Hematopoietic multipotent progenitor cell treated with erythropoietin and hydrocortisone succinate and interleukin-3 and kit ligand, for 6 days (in vitro differentiated cells): ENCODE results near the gene TBC1D1.

Experiments used
- DNase-seq: peaks from one replicate; pipeline ENCODE4 v3.0.0-alpha.2; 2015

Gene TBC1D1

GRCh38 chr4:38111717-38112116, 220.8 kb downstream of the TBC1D1 start:
- no peak for DNase-seq

- no peak for DNase-seq
Measured at GRCh38 chr4:38113132-38113531, 222.2 kb downstream of the TBC1D1 start.

DNA sequence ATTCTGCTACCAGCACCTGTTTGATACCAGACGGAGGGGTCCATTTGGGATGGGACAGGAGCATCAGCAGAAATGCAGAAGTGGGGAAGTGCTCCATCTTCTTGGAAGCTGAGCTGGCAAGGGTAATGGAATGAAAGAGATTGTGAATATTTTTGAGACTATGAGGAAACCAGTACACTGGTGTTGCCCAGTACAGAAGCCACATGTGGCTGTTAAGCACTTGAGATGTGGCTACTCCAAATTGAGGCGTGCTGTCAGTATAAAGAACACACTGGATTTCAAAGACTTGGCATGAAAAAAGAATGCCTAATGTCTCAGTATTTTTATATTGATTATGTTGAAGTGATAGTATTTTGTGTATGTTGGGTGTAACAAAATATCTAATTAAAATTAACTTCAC, 222.7 kb downstream of the TBC1D1 start:
- DNase-seq = no peak

DNA sequence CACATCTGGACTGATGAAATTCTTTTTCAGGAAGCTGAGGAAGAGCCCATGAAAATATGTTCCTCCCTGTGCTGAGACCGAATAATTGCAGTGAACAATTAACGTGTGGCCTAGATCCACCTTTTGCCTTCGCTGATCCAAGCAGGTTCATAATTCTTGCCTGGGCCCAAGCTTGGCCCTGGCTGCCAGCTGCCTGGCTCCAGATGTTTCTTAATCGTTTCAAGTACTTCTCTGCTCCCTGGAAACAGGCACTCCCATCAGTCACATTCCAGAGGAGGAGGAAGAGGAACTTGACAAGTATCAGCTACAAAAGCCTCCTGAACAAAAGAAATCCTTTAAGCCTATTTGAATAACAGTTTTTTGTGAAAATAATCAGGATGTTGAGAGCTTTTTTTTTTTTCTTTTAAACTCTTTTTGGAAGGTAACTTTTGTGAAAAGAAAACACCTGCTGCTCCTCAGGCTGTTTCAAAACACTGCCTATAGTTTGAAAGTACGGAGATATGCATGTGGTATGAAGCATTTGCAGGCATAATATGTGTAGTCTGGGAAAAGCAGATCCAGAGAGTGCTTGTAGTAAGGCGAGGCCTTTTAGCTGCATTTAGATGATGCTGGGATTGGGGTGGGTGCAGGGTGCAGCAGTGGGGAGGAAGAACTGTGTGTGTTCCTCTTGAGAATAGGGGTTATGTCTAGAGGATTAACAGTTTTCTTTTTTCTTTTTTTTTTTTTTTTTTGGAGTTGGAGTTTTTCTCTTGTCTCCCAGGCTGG, 223.7 kb downstream of the TBC1D1 start:
- DNase-seq = no peak

DNA sequence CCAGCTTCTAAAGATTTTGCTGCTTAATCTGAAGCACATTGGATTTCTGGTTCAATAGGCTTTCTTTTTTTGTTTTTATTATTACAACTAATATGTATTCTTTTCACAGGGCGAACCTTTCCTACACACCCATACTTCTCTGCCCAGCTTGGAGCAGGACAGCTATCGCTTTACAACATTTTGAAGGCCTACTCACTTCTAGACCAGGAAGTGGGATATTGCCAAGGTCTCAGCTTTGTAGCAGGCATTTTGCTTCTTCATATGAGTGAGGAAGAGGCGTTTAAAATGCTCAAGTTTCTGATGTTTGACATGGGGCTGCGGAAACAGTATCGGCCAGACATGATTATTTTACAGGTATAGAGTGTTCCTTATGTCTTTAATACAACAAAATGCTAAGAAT, 224.7 kb downstream of the TBC1D1 start:
- no peak for DNase-seq

GRCh38 chr4:38117591-38117990, 226.7 kb downstream of the TBC1D1 start:
- no peak for DNase-seq

- no peak for DNase-seq
Measured at GRCh38 chr4:38119668-38120385, 228.9 kb downstream of the TBC1D1 start.

DNA sequence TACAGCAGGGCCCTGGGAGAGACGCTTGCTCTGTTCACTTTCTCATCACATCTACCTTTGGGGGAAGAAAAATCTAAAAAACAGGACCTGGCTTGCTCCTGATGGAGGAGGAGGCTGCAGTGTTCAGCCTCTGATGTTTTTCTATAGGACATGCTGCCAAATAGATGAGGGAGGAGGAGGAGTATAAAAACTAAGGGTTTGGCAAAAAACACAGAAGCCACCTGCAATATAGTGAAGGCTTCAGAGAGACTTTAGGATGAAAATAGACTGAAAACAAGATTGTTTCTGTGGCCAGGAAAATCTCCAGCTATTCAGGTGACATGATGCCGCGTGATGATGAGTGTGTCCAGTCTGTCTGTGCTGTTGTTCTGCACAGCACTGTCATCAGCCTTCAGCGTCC, 229.9 kb downstream of the TBC1D1 start:
- no peak for DNase-seq

GRCh38 chr4:38122060-38122459, 231.2 kb downstream of the TBC1D1 start:
- no peak for DNase-seq

DNA sequence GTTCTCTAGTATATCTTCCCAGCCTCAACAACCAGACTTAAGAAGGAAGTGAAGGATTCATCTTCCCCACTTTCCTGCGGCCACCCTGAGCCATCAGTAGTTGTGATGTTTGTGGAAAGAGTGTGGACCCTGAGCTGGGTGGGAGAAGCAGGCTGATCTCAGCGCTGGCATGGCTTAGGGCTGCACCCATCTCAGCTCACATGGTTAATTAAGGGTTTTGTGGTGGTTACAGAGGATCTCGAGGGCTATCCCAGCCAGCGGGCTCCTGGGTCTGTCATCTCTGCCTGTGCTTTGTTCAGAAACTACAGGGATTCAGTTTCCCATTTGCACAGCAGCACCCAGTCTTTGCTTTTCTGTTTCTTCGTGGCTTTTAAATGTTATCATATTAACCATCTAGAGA, 232.7 kb downstream of the TBC1D1 start:
- DNase-seq = no peak

GRCh38 chr4:38124961-38125360, 234.1 kb downstream of the TBC1D1 start:
- DNase-seq = no peak

- DNase-seq = no peak
Measured at GRCh38 chr4:38125816-38126215, 234.9 kb downstream of the TBC1D1 start.

DNA sequence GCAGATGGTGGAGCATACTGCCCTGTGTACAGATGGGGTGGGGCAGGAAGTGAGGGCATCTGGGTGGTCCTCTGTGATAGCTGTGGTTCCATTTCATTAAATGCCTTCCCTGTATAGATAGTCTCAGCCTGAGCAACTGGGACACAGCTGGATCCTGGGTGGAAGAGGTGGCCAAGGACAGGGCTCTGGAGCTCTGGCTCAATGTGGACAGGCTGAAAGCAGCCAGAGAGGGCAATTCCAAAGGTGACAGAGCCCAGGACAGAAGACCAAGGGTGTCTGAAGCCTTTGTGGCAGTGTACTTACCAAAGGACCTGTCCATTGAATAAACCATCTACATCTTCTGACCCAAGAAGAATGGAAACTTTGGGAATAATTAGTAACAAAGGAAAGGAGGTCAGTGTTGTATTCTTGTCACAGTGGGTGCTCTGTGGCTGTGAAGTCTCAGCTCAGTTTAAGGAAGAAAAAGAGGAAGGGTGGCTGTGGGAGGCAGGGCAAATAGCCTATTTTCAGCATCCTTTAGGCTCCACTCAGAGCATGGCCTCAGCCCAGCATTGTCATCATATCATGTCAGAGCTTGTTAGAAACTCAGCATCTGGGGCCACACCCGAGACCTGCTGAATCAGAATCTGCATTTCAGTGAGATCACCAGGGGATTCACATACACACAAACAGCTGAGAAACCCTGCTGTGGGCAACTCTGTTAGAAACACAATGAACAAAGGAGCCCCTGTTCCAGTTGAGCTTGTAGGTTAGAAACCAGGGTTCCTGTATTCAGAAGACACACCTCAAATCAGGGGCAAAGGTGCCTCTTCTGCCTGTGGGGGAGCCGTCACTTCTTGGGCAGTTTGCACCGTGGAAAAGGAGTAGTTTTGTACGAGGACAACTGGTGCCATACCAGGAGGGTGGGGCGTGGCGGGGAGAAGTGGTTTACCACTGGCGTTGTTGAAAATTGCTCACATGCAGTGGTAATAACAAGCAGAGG, 237.9 kb downstream of the TBC1D1 start:
- DNase-seq = no peak

GRCh38 chr4:38129460-38130227, 238.8 kb downstream of the TBC1D1 start:
- DNase-seq = no peak

GRCh38 chr4:38130884-38131283, 240.0 kb downstream of the TBC1D1 start:
- DNase-seq = no peak

GRCh38 chr4:38131371-38132091, 240.6 kb downstream of the TBC1D1 start:
- DNase-seq = no peak

DNA sequence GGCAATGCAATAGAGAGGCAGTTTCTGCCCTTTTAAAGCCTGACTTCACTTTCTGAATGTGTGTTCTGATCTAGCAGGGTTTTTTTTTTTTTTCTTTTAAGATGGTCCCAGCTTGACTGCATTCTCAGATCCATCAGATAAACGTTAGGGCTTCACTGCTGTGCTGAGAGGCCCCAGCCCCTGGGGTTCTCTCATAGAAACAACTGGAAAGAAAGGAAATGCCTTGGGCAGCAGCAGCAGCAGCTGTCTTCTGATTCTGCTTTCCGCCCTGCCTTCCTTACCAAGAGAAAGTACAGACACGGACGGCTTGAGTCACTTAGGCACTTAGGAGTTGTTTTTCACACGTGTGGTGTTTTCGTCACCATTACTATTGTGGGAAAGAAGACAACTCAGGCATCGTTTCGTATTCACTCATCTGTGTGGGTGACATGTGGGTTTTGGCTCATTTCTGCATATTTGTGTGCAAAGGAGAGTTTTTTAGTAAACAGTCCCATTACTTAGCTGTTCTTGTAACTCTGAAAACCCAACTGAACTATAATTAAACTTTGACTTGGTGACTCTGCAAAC, 241.3 kb downstream of the TBC1D1 start:
- DNase-seq = peak; percentile 11

DNA sequence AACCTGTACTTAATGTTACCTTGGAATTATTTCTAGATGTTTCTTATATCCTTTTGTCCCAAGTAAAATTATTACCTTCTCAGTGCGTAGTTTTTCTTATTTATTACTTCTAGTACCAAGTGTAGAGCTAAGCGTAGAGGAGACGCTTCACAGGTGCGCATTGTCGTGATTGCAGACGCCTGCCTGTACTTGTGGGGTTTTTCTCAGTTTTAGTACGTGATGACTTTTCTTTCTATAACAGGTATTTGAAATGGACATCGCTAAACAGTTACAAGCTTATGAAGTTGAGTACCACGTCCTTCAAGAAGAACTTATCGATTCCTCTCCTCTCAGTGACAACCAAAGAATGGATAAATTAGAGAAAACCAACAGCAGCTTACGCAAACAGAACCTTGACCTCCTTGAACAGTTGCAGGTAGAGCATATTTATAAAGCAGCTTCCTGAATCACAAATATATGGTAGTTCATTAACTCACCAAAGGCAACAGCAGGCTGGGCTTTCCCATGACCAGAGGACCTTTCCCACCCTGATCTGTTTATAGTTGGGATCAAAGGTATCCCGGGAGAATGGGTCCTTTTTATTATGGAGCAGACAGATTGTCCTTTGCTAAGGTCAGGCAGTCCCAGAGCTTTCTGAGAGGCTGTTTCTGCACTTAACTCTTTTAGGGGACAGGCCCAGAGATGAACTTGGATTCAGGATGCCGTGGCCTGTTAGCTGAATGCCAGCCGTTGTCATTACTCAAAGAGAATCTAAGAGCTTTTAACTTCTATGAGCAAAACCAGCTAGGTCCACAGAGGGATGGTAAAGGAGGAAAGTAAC, 242.2 kb downstream of the TBC1D1 start:
- DNase-seq = no peak

- DNase-seq = no peak
Measured at GRCh38 chr4:38133711-38134480, 243.0 kb downstream of the TBC1D1 start.

DNA sequence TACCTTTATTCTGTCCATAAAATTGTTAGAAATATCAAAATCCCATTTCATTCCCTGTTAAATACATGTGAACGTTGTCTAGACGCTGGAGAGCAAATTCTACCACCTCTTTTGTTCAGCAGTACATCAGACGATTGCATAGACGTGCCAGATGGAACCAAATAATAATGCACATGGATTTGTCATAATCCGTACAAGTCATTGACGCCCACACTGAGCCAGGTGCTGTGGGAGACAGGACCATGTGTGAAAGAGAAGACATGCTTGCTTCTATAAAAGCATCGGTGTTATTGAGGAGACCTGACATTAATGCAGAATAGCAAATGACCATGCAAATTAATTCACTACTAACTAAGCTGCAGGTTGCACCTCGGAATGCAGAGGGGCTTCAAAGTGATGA, 244.3 kb downstream of the TBC1D1 start:
- DNase-seq = no peak
